OCI-LY1 (cell line): ENCODE results near the gene PCDHB7.
A peak's percentile ranks its signal among the peaks of the same experiment; 100 is the strongest.
"Not testable (repeated sequence)": the region's sequence is repeated elsewhere in the genome, so short reads cannot be mapped to it uniquely, and the experiment has no call there.

Source experiments
- H2AFZ ChIP-seq: fragments of 200-600 bp; sonication (generic), shearing (Covaris generic); 2 replicates; pipeline ENCODE4 v1.6.0; 2014; ENCODE audit warnings: antibody characterized with exemption, mild to moderate bottlenecking, low read length
- H3F3A ChIP-seq: fragments of 200-600 bp; sonication (generic), shearing (Covaris generic); 2 replicates; pipeline ENCODE4 v1.6.0; 2014; ENCODE audit warnings: mild to moderate bottlenecking, antibody characterized with exemption, low read length, moderate library complexity; ENCODE audit not compliant: insufficient read depth
- H3K27ac ChIP-seq: fragments of 200-600 bp; sonication (generic); 2 replicates; pipeline ENCODE4 v1.5.1; 2014; ENCODE audit warnings: low read length, mixed run types, mild to moderate bottlenecking, low read depth; ENCODE audit not compliant: poor library complexity, severe bottlenecking
- H3K27me3 ChIP-seq: fragments of 200-600 bp; sonication (generic); 2 replicates; pipeline ENCODE4 v1.6.0; 2014; ENCODE audit warnings: antibody characterized with exemption, mild to moderate bottlenecking, low read length, moderate library complexity; ENCODE audit not compliant: insufficient read depth
- H3K36me3 ChIP-seq: fragments of 200-600 bp; sonication (generic); 2 replicates; pipeline ENCODE4 v1.6.1; 2014; ENCODE audit warnings: mild to moderate bottlenecking, antibody characterized with exemption, low read length, moderate library complexity, mixed read lengths; ENCODE audit not compliant: insufficient read depth
- H3K4me1 ChIP-seq: fragments of 200-600 bp; sonication (generic); 2 replicates; pipeline ENCODE4 v1.5.1; 2014; ENCODE audit warnings: mild to moderate bottlenecking, low read length, moderate library complexity; ENCODE audit not compliant: insufficient read depth, severe bottlenecking
- H3K4me2 ChIP-seq: fragments of 200-600 bp; sonication (generic), shearing (Covaris generic); 2 replicates; pipeline ENCODE4 v1.6.1; 2014; ENCODE audit warnings: low read length
- H3K4me3 ChIP-seq: fragments of 200-600 bp; sonication (generic); 2 replicates; pipeline ENCODE4 v1.5.1; 2014; ENCODE audit warnings: low read length, low read depth, mild to moderate bottlenecking, mixed read lengths; ENCODE audit not compliant: poor library complexity, severe bottlenecking
- H3K79me2 ChIP-seq: fragments of 200-600 bp; shearing (Covaris generic); 2 replicates; pipeline ENCODE4 v1.6.1; 2016; ENCODE audit warnings: mixed run types, low read length, mixed read lengths; ENCODE audit not compliant: insufficient read depth
- H3K9ac ChIP-seq: fragments of 200-600 bp; sonication (generic), shearing (Covaris generic); 2 replicates; pipeline ENCODE4 v1.6.1; 2014; ENCODE audit warnings: mild to moderate bottlenecking, low read length, mixed read lengths
- H3K9me2 ChIP-seq: fragments of 200-600 bp; sonication (generic), shearing (Covaris generic); 2 replicates; pipeline ENCODE4 v1.6.1; 2014; ENCODE audit warnings: low read depth, mild to moderate bottlenecking, low read length, mixed read lengths
- H3K9me3 ChIP-seq: fragments of 200-600 bp; shearing (Covaris generic); 2 replicates; pipeline ENCODE4 v1.6.1; 2014; ENCODE audit warnings: low read length, mixed read lengths
- H4K20me1 ChIP-seq: fragments of 200-600 bp; sonication (generic), shearing (Covaris generic); 2 replicates; pipeline ENCODE4 v1.6.0; 2016; ENCODE audit warnings: mild to moderate bottlenecking, low read length; ENCODE audit not compliant: insufficient read depth
- EZH2 ChIP-seq: fragments of 200-600 bp; sonication (generic), shearing (Covaris generic); IDR thresholded peaks from 2 replicates; pipeline ENCODE4 v1.8.0; 2017; ENCODE audit warnings: borderline replicate concordance, mixed run types, mild to moderate bottlenecking, antibody characterized with exemption, low read length, moderate library complexity, mixed read lengths
- TF ChIP-seq, protein P1 (sequence below): fragments of 200-600 bp; sonication (generic), shearing (Covaris generic); IDR thresholded peaks from 2 replicates; pipeline ENCODE4 v1.5.1; 2017; ENCODE audit warnings: mild to moderate bottlenecking, antibody characterized with exemption, low read length, moderate library complexity, mixed read lengths

Gene PCDHB7

DNA sequence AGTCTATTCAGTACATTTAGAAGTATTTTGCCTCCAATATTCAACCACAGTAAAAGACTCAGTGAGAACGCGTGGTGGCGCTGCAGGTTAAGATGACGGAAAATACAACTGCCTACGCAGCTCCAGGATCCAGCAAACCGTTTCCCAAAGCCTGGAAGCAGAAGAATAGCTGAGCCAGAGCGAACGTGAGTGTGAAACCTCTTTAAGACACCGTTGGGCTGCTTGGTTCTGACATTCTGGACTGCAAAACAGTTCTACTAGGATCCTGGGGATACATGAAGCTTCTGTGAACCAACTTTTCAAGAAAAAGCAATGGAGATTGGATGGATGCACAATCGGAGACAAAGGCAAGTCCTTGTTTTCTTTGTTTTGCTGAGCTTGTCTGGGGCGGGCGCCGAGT is 9.8 kb downstream of the PCDHB7 start, which contains the start of gene PCDHB16:
PCDHB16 (plus strand) TSS at position 140 of the 400 bp plus-strand sequence; CDS start at position 313, 173 bp downstream.
- Histone ChIP-seq H3K79me2 (no peaks in the 10 kb centered on the region), H3K9me3 (no peaks in the 10 kb centered on the region), H3K4me1 (no peaks in the 10 kb centered on the region), H3K9me2 (no peaks in the 10 kb centered on the region), H3K27me3 (no peaks in the 10 kb centered on the region), H4K20me1 (no peaks in the 10 kb centered on the region), H3K4me2 (no peak within 1 kb of the TSS), H3K9ac (no peak within 1 kb of the TSS), H3K27ac (no peak within 1 kb of the TSS), H3K4me3 (no peak within 1 kb of the TSS), H3K36me3 (no peaks in the 10 kb centered on the region), H3F3A (no peaks in the 10 kb centered on the region), H2AFZ (no peak within 1 kb of the TSS)
- TF ChIP-seq EZH2: no peak
- TF ChIP-seq, protein P1, sequence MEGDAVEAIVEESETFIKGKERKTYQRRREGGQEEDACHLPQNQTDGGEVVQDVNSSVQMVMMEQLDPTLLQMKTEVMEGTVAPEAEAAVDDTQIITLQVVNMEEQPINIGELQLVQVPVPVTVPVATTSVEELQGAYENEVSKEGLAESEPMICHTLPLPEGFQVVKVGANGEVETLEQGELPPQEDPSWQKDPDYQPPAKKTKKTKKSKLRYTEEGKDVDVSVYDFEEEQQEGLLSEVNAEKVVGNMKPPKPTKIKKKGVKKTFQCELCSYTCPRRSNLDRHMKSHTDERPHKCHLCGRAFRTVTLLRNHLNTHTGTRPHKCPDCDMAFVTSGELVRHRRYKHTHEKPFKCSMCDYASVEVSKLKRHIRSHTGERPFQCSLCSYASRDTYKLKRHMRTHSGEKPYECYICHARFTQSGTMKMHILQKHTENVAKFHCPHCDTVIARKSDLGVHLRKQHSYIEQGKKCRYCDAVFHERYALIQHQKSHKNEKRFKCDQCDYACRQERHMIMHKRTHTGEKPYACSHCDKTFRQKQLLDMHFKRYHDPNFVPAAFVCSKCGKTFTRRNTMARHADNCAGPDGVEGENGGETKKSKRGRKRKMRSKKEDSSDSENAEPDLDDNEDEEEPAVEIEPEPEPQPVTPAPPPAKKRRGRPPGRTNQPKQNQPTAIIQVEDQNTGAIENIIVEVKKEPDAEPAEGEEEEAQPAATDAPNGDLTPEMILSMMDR: peak; percentile 52

DNA sequence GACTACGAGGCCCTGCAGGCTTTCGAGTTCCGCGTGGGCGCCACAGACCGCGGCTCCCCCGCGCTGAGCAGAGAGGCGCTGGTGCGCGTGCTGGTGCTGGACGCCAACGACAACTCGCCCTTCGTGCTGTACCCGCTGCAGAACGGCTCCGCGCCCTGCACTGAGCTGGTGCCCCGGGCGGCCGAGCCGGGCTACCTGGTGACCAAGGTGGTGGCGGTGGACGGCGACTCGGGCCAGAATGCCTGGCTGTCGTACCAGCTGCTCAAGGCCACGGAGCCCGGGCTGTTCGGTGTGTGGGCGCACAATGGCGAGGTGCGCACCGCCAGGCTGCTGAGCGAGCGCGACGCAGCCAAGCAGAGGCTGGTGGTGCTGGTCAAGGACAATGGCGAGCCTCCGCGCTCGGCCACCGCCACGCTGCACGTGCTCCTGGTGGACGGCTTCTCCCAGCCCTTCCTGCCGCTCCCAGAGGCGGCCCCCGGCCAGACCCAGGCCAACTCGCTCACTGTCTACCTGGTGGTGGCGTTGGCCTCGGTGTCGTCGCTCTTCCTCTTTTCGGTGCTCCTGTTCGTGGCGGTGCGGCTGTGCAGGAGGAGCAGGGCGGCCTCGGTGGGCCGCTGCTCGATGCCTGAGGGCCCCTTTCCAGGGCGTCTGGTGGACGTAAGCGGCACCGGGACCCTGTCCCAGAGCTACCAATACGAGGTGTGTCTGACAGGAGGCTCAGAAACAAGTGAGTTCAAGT is 11.8 kb downstream of the PCDHB7 start:
- H2AFZ ChIP-seq, H3K36me3 ChIP-seq, H3K4me1 ChIP-seq, H3K4me3 ChIP-seq, H3K4me2 ChIP-seq, H3K9ac ChIP-seq, H3K27ac ChIP-seq, H4K20me1 ChIP-seq, H3K79me2 ChIP-seq, H3K27me3 ChIP-seq, H3F3A ChIP-seq, H3K9me3 ChIP-seq, H3K9me2 ChIP-seq: not testable (repeated sequence)

DNA sequence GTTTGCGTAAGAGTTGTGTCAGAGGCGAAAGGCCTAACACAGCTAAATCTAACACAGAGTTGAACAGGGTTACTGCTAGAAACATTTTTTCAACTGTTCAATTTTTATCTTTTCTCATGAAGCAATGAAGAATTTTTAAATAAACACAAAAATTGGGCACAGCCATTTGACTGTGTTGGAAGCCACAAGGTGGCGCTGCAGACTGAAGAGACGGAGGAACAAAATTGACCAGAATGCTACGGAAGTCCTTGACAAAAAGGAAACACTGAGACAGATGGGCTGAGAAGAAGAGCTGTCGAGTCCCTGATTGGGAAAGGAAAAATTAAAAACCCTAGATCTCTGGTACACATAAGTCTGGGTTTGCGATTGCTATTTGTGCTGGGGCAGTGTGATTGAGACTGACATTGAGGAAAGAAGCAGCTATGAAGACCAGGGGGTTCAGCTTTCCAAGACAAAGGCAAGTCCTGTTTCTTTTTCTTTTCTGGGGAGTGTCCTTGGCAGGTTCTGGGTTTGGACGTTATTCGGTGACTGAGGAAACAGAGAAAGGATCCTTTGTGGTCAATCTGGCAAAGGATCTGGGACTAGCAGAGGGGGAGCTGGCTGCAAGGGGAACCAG is 14.6 kb downstream of the PCDHB7 start, which contains the start of gene PCDHB9:
PCDHB9 (plus strand) TSS at position 265 of the 616 bp plus-strand sequence; CDS start at position 423, 158 bp downstream.
- no peak within 1 kb of the TSS for H3K27ac ChIP-seq
- H3K79me2 ChIP-seq: no peaks in the 10 kb centered on the region
- H3K9ac ChIP-seq: no peak within 1 kb of the TSS
- H3K4me2 ChIP-seq: peak within 1 kb of the TSS; percentile 19; the same call in 1 of the 2 replicates
- H3K36me3 ChIP-seq: no peaks in the 10 kb centered on the region
- H4K20me1 ChIP-seq: no peaks in the 10 kb centered on the region
- no peak for TF ChIP-seq EZH2
- TF ChIP-seq, protein P1: peak; percentile 92
- H3K9me2 ChIP-seq: no peaks in the 10 kb centered on the region
- no peaks in the 10 kb centered on the region for H3K4me1 ChIP-seq
- H3K4me3 ChIP-seq: peak within 1 kb of the TSS; percentile 9
- H3F3A ChIP-seq: no peaks in the 10 kb centered on the region
- no peaks in the 10 kb centered on the region for H3K9me3 ChIP-seq
- no peak within 1 kb of the TSS for H2AFZ ChIP-seq
- H3K27me3 ChIP-seq: no peaks in the 10 kb centered on the region

DNA sequence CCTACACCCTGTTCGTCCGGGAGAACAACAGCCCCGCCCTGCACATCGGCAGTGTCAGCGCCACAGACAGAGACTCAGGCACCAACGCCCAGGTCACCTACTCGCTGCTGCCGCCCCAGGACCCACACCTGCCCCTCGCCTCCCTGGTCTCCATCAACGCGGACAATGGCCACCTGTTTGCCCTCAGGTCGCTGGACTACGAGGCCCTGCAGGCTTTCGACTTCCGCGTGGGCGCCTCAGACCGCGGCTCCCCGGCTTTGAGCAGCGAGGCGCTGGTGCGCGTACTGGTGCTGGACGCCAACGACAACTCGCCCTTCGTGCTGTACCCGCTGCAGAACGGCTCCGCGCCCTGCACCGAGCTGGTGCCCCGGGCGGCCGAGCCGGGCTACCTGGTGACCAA is 16.2 kb downstream of the PCDHB7 start:
- H3K9ac ChIP-seq, H3K4me1 ChIP-seq, H3K4me2 ChIP-seq, H3K27ac ChIP-seq, H3F3A ChIP-seq, H3K27me3 ChIP-seq, H3K4me3 ChIP-seq, H3K9me2 ChIP-seq, H2AFZ ChIP-seq, H3K36me3 ChIP-seq, H3K9me3 ChIP-seq, H4K20me1 ChIP-seq, H3K79me2 ChIP-seq: not testable (repeated sequence)

DNA sequence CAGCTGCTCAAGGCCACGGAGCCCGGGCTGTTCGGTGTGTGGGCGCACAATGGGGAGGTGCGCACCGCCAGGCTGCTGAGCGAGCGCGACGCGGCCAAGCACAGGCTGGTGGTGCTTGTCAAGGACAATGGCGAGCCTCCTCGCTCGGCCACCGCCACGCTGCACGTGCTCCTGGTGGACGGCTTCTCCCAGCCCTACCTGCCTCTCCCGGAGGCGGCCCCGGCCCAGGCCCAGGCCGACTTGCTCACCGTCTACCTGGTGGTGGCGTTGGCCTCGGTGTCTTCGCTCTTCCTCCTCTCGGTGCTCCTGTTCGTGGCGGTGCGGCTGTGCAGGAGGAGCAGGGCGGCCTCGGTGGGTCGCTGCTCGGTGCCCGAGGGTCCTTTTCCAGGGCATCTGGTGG is 16.7 kb downstream of the PCDHB7 start:
- H3K9me2 ChIP-seq, H3K27ac ChIP-seq, H4K20me1 ChIP-seq, H3K79me2 ChIP-seq, H3K4me3 ChIP-seq, H3K9ac ChIP-seq, H3F3A ChIP-seq, H3K9me3 ChIP-seq, H3K27me3 ChIP-seq, H3K36me3 ChIP-seq, H3K4me2 ChIP-seq, H3K4me1 ChIP-seq, H2AFZ ChIP-seq: not testable (repeated sequence)
